ENCODE measurements around the gene KAT8. TPM values are rescaled to one million over a fixed set of nuclear protein-coding genes. Genes with fewer than 3 reads are reported as not detected.
A peak's percentile ranks its signal among the peaks of the same experiment; 100 is the strongest.

The KAT8 gene
- total and polyA plus RNA-seq, 2 of the 13 experiments (the other 11 are each of a cell fraction or from before 2014, with no cell fraction given): 79.0 to 84.2 TPM

GRCh38 chr16:31141489-31142108 is 24.1 kb downstream of the KAT8 start (continued):
- TF ChIP-seq KIAA2018 (CRISPR knock-in tag; IDR thresholded peaks at IDR 0.05; ENCODE audit: borderline replicate concordance) (no peak), BCL6 (CRISPR knock-in tag; IDR thresholded peaks at IDR 0.05) (no peak), PRDM4 (CRISPR knock-in tag; IDR thresholded peaks at IDR 0.05; ENCODE audit: borderline replicate concordance) (no peak), TCF7 (IDR thresholded peaks at IDR 0.05; ENCODE audit: low read depth) (no peak), ZNF326 (CRISPR knock-in tag; IDR thresholded peaks at IDR 0.05; ENCODE audit: borderline replicate concordance) (no peak), MYPOP (CRISPR knock-in tag; IDR thresholded peaks at IDR 0.05) (0 out of 2 replicates have a peak, but pooled peaks have one; percentile 6), GABPA (IDR thresholded peaks at IDR 0.05; ENCODE audit: low read depth, low read length) (no peak), GABPA (CRISPR knock-in tag; IDR thresholded peaks at IDR 0.05; ENCODE audit: low read depth) (no peak), MBD4 (IDR thresholded peaks at IDR 0.05; ENCODE audit: borderline replicate concordance, low read length) (no peak), ZSCAN21 (CRISPR knock-in tag; IDR thresholded peaks at IDR 0.05; ENCODE audit: borderline replicate concordance) (peak; percentile 42; the same call in 1 of the 2 replicates), ZNF816 (CRISPR knock-in tag; IDR thresholded peaks at IDR 0.05; ENCODE audit: borderline replicate concordance) (no peak), NCOA1 (CRISPR knock-in tag; IDR thresholded peaks at IDR 0.05) (no peak), SIX4 (CRISPR knock-in tag; IDR thresholded peaks at IDR 0.05) (0 out of 2 replicates have a peak, but pooled peaks have one; percentile 21), PBX2 (CRISPR knock-in tag; IDR thresholded peaks at IDR 0.05) (peak; percentile 35; the same call in 1 of the 2 replicates), ZNF564 (CRISPR knock-in tag; IDR thresholded peaks at IDR 0.05) (no peak)

All from HepG2 (cell line).